B cell (primary cell): ENCODE measurements around the gene ZNF346. TPM values are rescaled to one million over a fixed set of nuclear protein-coding genes. Genes with fewer than 3 reads are reported as not detected.

Experiments
- ATAC-seq: fragments of 200-7000 bp; cut with Tn5 transposase; one replicate; pipeline ENCODE4 v1.10.0; 2021; ENCODE audit warnings: low read depth, mild to moderate bottlenecking, moderate number of reproducible peaks, moderate library complexity
- CTCF ChIA-PET: fragments of 350-600 bp; sonication (Branson Sonifier 250); formaldehyde crosslinking; loops from one replicate; lab custom pipeline; 2021; ENCODE audit warnings: antibody characterized with exemption, inconsistent platforms; lab: Charles Lee
- POLR2A ChIA-PET: fragments of 350-600 bp; sonication (Branson Sonifier 250); formaldehyde crosslinking; loops from one replicate; lab custom pipeline; 2021; ENCODE audit warnings: antibody characterized with exemption; lab: Charles Lee
- DNase-seq: peaks from one replicate; pipeline ENCODE4 v3.0.0; 2013
- H2AFZ ChIP-seq: 2 replicates; pipeline ENCODE4 v1.6.1; 2012; ENCODE audit warnings: mild to moderate bottlenecking, low read depth, low read length; ENCODE audit not compliant: insufficient read depth, poor library complexity, severe bottlenecking
- H3K27ac ChIP-seq, 2 donors: 1 replicate in 1 of 2; 2 replicates in 1 of 2; pipeline ENCODE4 v1.5.1; 2012 to 2013; ENCODE audit warnings: low read length in 2 of 2, mild to moderate bottlenecking in 2 of 2, moderate library complexity in 1 of 2
- H3K27me3 ChIP-seq, 4 experiments: fragments of 200-600 bp in 1 of 4; sonication (generic) in 1 of 4; replicated peaks in 1 of 4; 1 replicate in 2 of 4; 2 replicates in 2 of 4; pipeline versions ENCODE4 v1.6.1 to v1.7.0; 2013 to 2016; ENCODE audit warnings: low read length in 3 of 4, mild to moderate bottlenecking in 2 of 4, mixed read lengths in 1 of 4, moderate library complexity in 1 of 4; ENCODE audit not compliant: insufficient read depth in 4 of 4, control insufficient read depth in 3 of 4; ENCODE audit errors: control extremely low read depth in 1 of 4
- H3K36me3 ChIP-seq, 2 experiments: replicated peaks in 1 of 2; 1 replicate in 1 of 2; 2 replicates in 1 of 2; pipeline versions ENCODE4 v1.6.1 to v1.7.1; 2013; ENCODE audit warnings: low read length in 1 of 2; ENCODE audit not compliant: insufficient read depth in 2 of 2, control insufficient read depth in 1 of 2; ENCODE audit errors: control extremely low read depth in 1 of 2, extremely low read depth in 1 of 2
- H3K4me1 ChIP-seq, 2 donors: fragments of 200-600 bp in 1 of 2; sonication (generic) in 1 of 2; 1 replicate in 1 of 2; 2 replicates in 1 of 2; pipeline versions ENCODE4 v1.5.1 to v1.6.1; 2013 to 2017; ENCODE audit warnings: low read length in 2 of 2; ENCODE audit not compliant: control insufficient read depth in 2 of 2, insufficient read depth in 2 of 2
- H3K4me2 ChIP-seq: replicated peaks from 2 replicates; pipeline ENCODE3; 2012; ENCODE audit warnings: mild to moderate bottlenecking, low read depth, low read length; ENCODE audit not compliant: poor library complexity, severe bottlenecking
- H3K4me3 ChIP-seq, 5 experiments: fragments of 200-600 bp in 1 of 5; sonication (generic) in 1 of 5; 1 replicate in 3 of 5; 2 replicates in 2 of 5; pipeline versions ENCODE4 v1.5.1 to v1.7.0; 2011 to 2016; ENCODE audit warnings: low read length in 4 of 5, mild to moderate bottlenecking in 4 of 5, low read depth in 2 of 5, control low read depth in 1 of 5, moderate library complexity in 1 of 5; ENCODE audit not compliant: insufficient read depth in 1 of 5; ENCODE audit errors: control extremely low read depth in 1 of 5, extremely low read depth in 1 of 5
- H3K79me2 ChIP-seq: fragments of 200-600 bp; sonication (generic); one replicate; pipeline ENCODE4 v1.6.0; 2016; ENCODE audit warnings: low read length; ENCODE audit not compliant: control insufficient read depth, insufficient read depth
- H3K9ac ChIP-seq: fragments of 200-600 bp; sonication (generic); 2 replicates; pipeline ENCODE4 v1.6.1; 2017; ENCODE audit warnings: mild to moderate bottlenecking, low read length, moderate library complexity
- H3K9me3 ChIP-seq, 3 donors: one replicate each; pipeline versions ENCODE4 v1.6.1 to v1.7.1; 2013; ENCODE audit warnings: low read length in 2 of 3; ENCODE audit not compliant: control insufficient read depth in 2 of 3, insufficient read depth in 1 of 3; ENCODE audit errors: control extremely low read depth in 1 of 3
- H4K20me1 ChIP-seq: 2 replicates; pipeline ENCODE4 v1.6.0; 2012; ENCODE audit warnings: mild to moderate bottlenecking, low read length; ENCODE audit not compliant: insufficient read depth, control insufficient read depth, poor library complexity, severe bottlenecking
- H3K27ac Mint-ChIP-seq: one replicate; pipeline ENCODE4 v1.8.0; 2021; ENCODE audit warnings: mixed read lengths
- H3K27me3 Mint-ChIP-seq: one replicate; pipeline ENCODE4 v1.8.0; 2021; ENCODE audit warnings: mixed read lengths
- H3K4me1 Mint-ChIP-seq: one replicate; pipeline ENCODE4 v1.8.0; 2021; ENCODE audit warnings: mixed read lengths
- H3K4me3 Mint-ChIP-seq: one replicate; pipeline ENCODE4 v1.8.0; 2021; ENCODE audit warnings: mixed read lengths
- H3K9me3 Mint-ChIP-seq: one replicate; pipeline ENCODE4 v1.8.0; 2022; ENCODE audit warnings: mixed read lengths; ENCODE audit not compliant: insufficient read depth
- CTCF ChIP-seq: fragments of 200-600 bp; IDR thresholded peaks from one replicate; pipeline ENCODE4 v1.8.0; 2022; ENCODE audit warnings: antibody characterized with exemption, mild to moderate bottlenecking
- EZH2 ChIP-seq: IDR thresholded peaks from 2 replicates; pipeline ENCODE4 v1.6.1; 2012; ENCODE audit warnings: borderline replicate concordance, low read depth, mild to moderate bottlenecking, moderate library complexity, low read length; ENCODE audit not compliant: insufficient read depth, poor library complexity, severe bottlenecking
- WGBS: methylation state at CpG from one replicate; pipeline ENCODE4 v1.1.5; 2013; ENCODE audit warnings: missing lambda C conversion rate; ENCODE audit not compliant: insufficient coverage; 5-methylcytosine and 5-hydroxymethylcytosine counted together
- intact Hi-C: fragments of 100-400 bp; cut with micrococcal nuclease; formaldehyde crosslinking; loops from one replicate; pipeline ENCODE4 v1.10.0; 2022
- polyA plus RNA-seq: library from polyadenylated mRNA; depleted of rRNA; stranded (reverse); fragments of >200 nt; gene quantifications from 2 replicates; pipeline ENCODE4 v1.2.3, GENCODE V29; 2012
- total RNA-seq, 2 donors: library from RNA; stranded (reverse); fragments of 120-200 nt in 1 of 2; gene quantifications; 1 replicate in 1 of 2; 2 replicates in 1 of 2; pipeline versions ENCODE4 v1.2.3 to v1.2.4, GENCODE V29; 2013 to 2022

The ZNF346 gene
- total and polyA plus RNA-seq, 2 donors (not counting 1 experiment from before 2014, with no cell fraction given), result 20.2 to 38.4 TPM

- H4K20me1 ChIP-seq, result no peaks in the 10 kb centered on the region
- CTCF ChIA-PET, result no interaction called here
- TF ChIP-seq EZH2 (no peak), CTCF (no peak)
Measured at GRCh38 chr5:177092178-177093081, 69.9 kb downstream of the ZNF346 start.

GRCh38 chr5:177093082-177093712 is 70.7 kb downstream of the ZNF346 start:
- DNase-seq (no peak), ATAC-seq (no peak)
- TF ChIP-seq EZH2, result no peak
- no peak for TF ChIP-seq CTCF
- H3K4me1 ChIP-seq, result no peaks in the 10 kb centered on the region
- no peak overlapping the region for H2AFZ ChIP-seq
- ChIA-PET POLR2A (no interaction called here), CTCF (no interaction called here)
- H3K9ac ChIP-seq, result no peak overlapping the region
- WGBS, result 96% methylated on average over 38 of the region's 40 CpGs
- H3K27me3 Mint-ChIP-seq, result no peaks in the 10 kb centered on the region
- no peaks in the 10 kb centered on the region for H3K79me2 ChIP-seq
- H3K27ac Mint-ChIP-seq, result no peak overlapping the region
- H3K9me3 Mint-ChIP-seq, result no peaks in the 10 kb centered on the region
- no peak overlapping the region for H3K27ac ChIP-seq
- H3K4me3 Mint-ChIP-seq, result no peak overlapping the region
- H3K4me3 ChIP-seq, result no peak overlapping the region
- no peaks in the 10 kb centered on the region for H3K9me3 ChIP-seq
- no peak overlapping the region for H3K4me2 ChIP-seq
- intact Hi-C loops, result no loop called here
- H3K36me3 ChIP-seq, result no peaks in the 10 kb centered on the region
- H3K4me1 Mint-ChIP-seq, result peaks cover 1% of the 10 kb centered on the region
- H3K27me3 ChIP-seq, result peaks cover 0 to 6% (median 0%) of the 10 kb centered on the region in 4 experiments
- H4K20me1 ChIP-seq, result no peaks in the 10 kb centered on the region

More at GRCh38 chr5:177092178-177093081, 69.9 kb downstream of the ZNF346 start:
- Histone ChIP-seq H3K4me3 (no peak overlapping the region), H3K9ac (no peak overlapping the region), H3K27me3 (peaks cover 0 to 10% (median 2%) of the 10 kb centered on the region in 4 experiments), H3K4me1 (peaks cover 3 to 4% of the 10 kb centered on the region in 2 donors), H3K9me3 (peaks cover 0 to under 1% (median 0%) of the 10 kb centered on the region in 3 donors), H3K36me3 (no peaks in the 10 kb centered on the region), H3K79me2 (no peaks in the 10 kb centered on the region), H2AFZ (no peak overlapping the region), H3K27ac (no peak overlapping the region), H3K4me2 (no peak overlapping the region)
- Mint-ChIP-seq H3K9me3 (no peaks in the 10 kb centered on the region), H3K27ac (no peak overlapping the region), H3K27me3 (peaks cover 4% of the 10 kb centered on the region), H3K4me3 (no peak overlapping the region), H3K4me1 (peaks cover 5% of the 10 kb centered on the region)
- ATAC-seq, result no peak
- POLR2A ChIA-PET, result no interaction called here
- 93% methylated on average over 30 of the region's 32 CpGs for WGBS
- no peak for DNase-seq
- intact Hi-C loops, result no loop called here
